ENCODE results near the gene ARSJ. TPM values are rescaled to one million over a fixed set of nuclear protein-coding genes. Genes with fewer than 3 reads are reported as not detected.

Gene ARSJ
- total RNA-seq, 1 donor from 2014 or later = 3.1 TPM

DNA sequence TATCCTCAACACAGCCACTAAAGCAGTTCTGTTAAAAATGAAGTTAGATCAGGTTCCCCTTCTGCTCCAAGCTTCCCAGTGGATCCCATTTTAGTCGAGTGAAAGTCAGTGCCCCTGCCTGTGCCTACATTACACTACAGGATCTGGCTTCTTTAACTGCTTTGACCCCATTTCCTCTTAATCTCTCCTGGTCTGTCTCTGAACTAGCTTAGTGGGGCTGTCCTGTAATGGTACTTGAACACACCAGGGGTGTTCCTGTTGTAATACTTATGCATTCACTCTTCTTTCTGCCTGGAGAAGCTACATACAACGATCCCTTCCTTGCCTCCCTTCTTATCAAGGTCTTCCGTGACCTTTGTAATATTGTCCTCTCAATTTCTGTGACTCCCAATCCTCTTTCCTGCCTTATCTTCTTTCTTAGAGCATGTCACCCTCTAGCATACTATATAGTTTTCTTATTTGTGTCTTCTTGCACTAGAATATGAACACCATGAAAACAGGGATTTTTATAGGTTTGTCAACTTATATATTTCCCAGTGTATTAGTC, 16.7 kb downstream of the ARSJ start:
- H3K4me1 Mint-ChIP-seq = peaks cover 47% of the 10 kb centered on the region

DNA sequence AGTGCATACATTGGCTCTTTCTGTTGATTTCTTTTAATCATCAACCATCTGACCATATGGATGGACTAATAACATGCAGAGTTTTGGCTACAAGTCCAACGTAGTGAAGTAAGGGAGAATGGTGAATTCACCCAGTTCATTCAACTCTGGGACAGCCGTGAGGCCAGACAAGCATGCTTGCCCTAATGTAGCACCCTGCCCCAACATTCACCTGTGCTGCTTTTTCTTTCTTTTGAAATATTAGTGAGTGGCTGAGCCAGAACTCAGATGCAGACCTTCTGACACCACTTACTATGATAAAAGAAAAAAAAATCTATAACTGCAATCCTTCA, 17.5 kb downstream of the ARSJ start:
- Mint-ChIP-seq H3K36me3 (no peaks in the 10 kb centered on the region), H3K27me3 (ENCODE audit: low read depth) (no peaks in the 10 kb centered on the region), H3K27ac (no peak overlapping the region), H3K4me3 (no peak overlapping the region), H3K9me3 (no peaks in the 10 kb centered on the region), H3K4me1 (peaks cover 51% of the 10 kb centered on the region)
- DNase-seq (ENCODE audit: low spot score in 2 of 2, unreplicated experiment in 2 of 2) = no peak
- TF ChIP-seq, protein P1, sequence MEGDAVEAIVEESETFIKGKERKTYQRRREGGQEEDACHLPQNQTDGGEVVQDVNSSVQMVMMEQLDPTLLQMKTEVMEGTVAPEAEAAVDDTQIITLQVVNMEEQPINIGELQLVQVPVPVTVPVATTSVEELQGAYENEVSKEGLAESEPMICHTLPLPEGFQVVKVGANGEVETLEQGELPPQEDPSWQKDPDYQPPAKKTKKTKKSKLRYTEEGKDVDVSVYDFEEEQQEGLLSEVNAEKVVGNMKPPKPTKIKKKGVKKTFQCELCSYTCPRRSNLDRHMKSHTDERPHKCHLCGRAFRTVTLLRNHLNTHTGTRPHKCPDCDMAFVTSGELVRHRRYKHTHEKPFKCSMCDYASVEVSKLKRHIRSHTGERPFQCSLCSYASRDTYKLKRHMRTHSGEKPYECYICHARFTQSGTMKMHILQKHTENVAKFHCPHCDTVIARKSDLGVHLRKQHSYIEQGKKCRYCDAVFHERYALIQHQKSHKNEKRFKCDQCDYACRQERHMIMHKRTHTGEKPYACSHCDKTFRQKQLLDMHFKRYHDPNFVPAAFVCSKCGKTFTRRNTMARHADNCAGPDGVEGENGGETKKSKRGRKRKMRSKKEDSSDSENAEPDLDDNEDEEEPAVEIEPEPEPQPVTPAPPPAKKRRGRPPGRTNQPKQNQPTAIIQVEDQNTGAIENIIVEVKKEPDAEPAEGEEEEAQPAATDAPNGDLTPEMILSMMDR (IDR thresholded peaks at IDR 0.05; ENCODE audit: unreplicated experiment) = no peak

More for the DNA sequence above, 16.7 kb downstream of the ARSJ start:
- H3K27ac Mint-ChIP-seq = peak overlapping the region; percentile 27
- H3K4me3 Mint-ChIP-seq = no peak overlapping the region
- H3K9me3 Mint-ChIP-seq = no peaks in the 10 kb centered on the region
- no peaks in the 10 kb centered on the region for H3K36me3 Mint-ChIP-seq
- DNase-seq (ENCODE audit: low spot score in 2 of 2, unreplicated experiment in 2 of 2) = no peak
- TF ChIP-seq, protein P1 (IDR thresholded peaks at IDR 0.05; ENCODE audit: unreplicated experiment) = no peak
- H3K27me3 Mint-ChIP-seq (ENCODE audit: low read depth) = no peaks in the 10 kb centered on the region

DNA sequence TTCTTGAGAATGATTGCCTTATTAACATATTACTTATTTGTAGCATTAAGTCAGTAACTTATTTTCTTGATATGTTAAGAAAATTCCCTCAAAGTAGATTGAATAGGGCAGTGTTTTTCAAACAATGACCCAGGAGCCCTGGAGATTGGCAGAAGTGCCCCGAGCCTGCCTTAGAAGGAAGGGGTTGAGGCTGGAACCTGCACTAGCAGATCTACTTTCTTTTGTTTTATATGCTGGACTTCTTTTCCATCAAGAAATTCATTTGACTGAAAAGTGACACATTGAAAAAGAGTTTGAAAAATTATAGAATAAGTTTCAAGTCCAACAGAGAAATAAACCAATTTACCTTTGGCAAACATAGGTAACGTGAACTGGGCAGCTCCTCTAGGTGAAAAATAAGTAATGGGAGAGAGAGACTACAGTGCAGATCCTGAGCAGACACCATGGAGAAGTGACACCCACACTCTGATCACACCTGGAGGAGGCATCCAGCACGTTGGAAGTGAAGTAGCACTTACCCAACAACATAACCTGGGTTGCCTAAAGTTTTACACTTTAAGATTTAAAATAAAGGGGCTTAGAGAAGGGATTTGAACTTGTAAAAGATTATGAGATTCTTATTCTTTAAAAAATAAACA, 18.6 kb downstream of the ARSJ start:
- TF ChIP-seq, protein P1 (IDR thresholded peaks at IDR 0.05; ENCODE audit: unreplicated experiment) = no peak
- Mint-ChIP-seq H3K36me3 (no peaks in the 10 kb centered on the region), H3K9me3 (no peaks in the 10 kb centered on the region), H3K4me3 (no peak overlapping the region), H3K27me3 (ENCODE audit: low read depth) (no peaks in the 10 kb centered on the region), H3K4me1 (peaks cover 53% of the 10 kb centered on the region), H3K27ac (no peak overlapping the region)
- no peak for DNase-seq (ENCODE audit: low spot score in 2 of 2, unreplicated experiment in 2 of 2)

DNA sequence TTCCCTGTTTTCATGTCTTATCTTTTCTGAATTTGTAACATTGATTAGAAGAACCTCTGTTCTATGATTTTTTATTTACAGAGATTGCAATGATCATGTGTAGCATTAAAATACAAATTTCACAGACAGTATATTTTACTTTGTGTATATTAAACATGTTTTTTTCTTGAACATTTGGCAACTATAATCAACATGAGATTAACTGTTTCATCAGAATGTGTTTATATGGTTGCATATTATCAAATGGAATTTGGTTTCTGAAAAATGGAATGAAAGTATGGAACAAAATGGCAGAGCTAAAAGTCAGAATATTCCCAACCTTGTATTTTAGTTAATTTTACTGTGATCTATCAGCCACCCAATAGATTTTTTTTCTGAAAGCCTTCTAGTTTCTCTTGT, 19.9 kb downstream of the ARSJ start:
- TF ChIP-seq, protein P1 (IDR thresholded peaks at IDR 0.05; ENCODE audit: unreplicated experiment) = no peak
- peaks cover 60% of the 10 kb centered on the region for H3K4me1 Mint-ChIP-seq
- no peaks in the 10 kb centered on the region for H3K9me3 Mint-ChIP-seq
- no peaks in the 10 kb centered on the region for H3K27me3 Mint-ChIP-seq (ENCODE audit: low read depth)
- H3K27ac Mint-ChIP-seq = peak overlapping the region; percentile 68
- no peak overlapping the region for H3K4me3 Mint-ChIP-seq
- DNase-seq (ENCODE audit: low spot score in 2 of 2, unreplicated experiment in 2 of 2) = no peak
- H3K36me3 Mint-ChIP-seq = no peaks in the 10 kb centered on the region

DNA sequence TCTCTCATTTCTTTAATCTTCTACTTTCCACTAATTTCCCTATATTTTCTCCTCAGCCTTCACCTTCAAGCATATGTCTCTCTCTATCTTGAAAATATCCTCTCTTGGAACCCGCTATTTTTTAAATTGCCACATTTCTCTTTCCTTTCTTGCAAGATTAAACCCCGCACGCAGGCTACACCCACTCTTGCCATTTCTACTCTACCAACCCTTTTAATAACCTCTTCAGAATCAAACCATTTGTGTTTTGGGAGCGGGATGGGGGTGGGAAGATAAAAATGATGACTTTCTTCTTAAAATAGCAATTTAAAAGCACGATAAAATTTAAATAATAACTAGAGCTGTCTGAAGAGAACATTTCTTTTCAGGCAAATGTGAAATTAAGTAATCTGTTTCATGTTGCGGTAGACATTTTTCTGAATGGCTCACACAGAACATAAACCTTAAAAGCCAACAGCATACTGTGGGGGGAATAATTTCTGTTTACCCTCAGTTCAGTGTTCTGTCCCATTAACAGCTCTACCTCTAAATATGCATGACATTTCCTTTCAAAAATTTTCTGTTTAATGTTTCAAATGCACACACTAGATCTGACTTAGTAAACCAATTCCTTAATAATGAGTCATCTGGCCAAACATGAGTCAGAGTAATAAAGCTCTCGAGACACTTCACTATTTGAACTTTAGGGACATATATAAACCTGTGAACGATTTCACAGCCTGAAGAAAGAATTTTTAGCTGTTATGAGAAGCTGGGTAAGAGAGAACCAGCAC, 20.5 kb downstream of the ARSJ start:
- H3K27ac Mint-ChIP-seq = peak overlapping the region; percentile 68
- H3K9me3 Mint-ChIP-seq = no peaks in the 10 kb centered on the region
- DNase-seq (ENCODE audit: low spot score in 2 of 2, unreplicated experiment in 2 of 2) = no peak
- no peaks in the 10 kb centered on the region for H3K36me3 Mint-ChIP-seq
- H3K4me1 Mint-ChIP-seq = peaks cover 60% of the 10 kb centered on the region
- TF ChIP-seq, protein P1 (IDR thresholded peaks at IDR 0.05; ENCODE audit: unreplicated experiment) = no peak
- H3K27me3 Mint-ChIP-seq (ENCODE audit: low read depth) = no peaks in the 10 kb centered on the region
- H3K4me3 Mint-ChIP-seq = no peak overlapping the region

All from mesothelial cell of epicardium (in vitro differentiated cells).